ENCODE results near the gene NEDD9. TPM values are rescaled to one million over a fixed set of nuclear protein-coding genes. Genes with fewer than 3 reads are reported as not detected.

NEDD9 gene, protein sequence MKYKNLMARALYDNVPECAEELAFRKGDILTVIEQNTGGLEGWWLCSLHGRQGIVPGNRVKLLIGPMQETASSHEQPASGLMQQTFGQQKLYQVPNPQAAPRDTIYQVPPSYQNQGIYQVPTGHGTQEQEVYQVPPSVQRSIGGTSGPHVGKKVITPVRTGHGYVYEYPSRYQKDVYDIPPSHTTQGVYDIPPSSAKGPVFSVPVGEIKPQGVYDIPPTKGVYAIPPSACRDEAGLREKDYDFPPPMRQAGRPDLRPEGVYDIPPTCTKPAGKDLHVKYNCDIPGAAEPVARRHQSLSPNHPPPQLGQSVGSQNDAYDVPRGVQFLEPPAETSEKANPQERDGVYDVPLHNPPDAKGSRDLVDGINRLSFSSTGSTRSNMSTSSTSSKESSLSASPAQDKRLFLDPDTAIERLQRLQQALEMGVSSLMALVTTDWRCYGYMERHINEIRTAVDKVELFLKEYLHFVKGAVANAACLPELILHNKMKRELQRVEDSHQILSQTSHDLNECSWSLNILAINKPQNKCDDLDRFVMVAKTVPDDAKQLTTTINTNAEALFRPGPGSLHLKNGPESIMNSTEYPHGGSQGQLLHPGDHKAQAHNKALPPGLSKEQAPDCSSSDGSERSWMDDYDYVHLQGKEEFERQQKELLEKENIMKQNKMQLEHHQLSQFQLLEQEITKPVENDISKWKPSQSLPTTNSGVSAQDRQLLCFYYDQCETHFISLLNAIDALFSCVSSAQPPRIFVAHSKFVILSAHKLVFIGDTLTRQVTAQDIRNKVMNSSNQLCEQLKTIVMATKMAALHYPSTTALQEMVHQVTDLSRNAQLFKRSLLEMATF
- total RNA-seq (2012; rRNA removed) (16.5 and 16.7 TPM in 2 replicates), polyA plus RNA-seq (2012; rRNA removed) (7.6 and 8.2 TPM in 2 replicates), Bru-seq, nascent RNA (percentile 65 among the genes with signal in this experiment), BruChase-seq, experiment 1, labeled RNA remaining after a 6-hour chase (percentile 26 among the genes with signal in this experiment), BruChase-seq, experiment 2, labeled RNA remaining after a 2-hour chase (percentile 29 among the genes with signal in this experiment)
- 5.4 and 7.2 TPM in 2 replicates for polyA plus RNA-seq (2012; cell fraction: cytosol; rRNA removed)
- polyA plus RNA-seq (2012; cell fraction: nucleus; rRNA removed; ENCODE audit: low replicate concordance): 9.9 and 17.1 TPM in 2 replicates
- long read RNA-seq, partial matches to known transcripts: 14 of 15 reads
- long read RNA-seq, other reads (novel, unspliced or antisense): 1 of 15 reads

DNA sequence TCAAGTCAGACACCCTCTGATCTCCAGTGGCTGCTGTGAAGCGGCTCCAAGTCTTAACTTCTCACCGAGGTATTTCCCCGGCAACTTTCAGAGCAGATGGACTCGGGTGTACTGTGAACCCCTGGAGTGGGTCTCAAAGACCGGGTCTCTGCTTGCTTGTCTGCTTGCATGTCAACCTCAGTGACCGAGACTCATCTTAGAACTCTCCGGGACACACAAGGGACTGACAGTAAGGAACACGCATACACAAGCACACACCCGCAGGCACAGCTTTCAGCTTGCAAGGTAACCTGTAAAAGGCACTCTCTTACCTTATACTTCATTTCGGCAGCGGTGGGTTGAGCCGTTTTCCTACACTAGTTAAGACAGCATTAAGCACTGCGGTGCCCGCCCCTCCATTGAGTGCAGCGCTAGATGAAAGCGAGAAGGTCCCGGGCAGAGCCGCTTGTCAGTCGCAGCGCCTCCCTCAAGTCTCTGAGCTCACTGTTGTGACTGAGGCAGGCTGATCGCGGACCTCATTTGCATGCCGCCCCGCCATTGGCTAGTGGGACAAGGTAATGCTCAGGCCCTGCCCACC lies at the start of gene NEDD9:
Gene NEDD9, minus strand, starts transcription at position 476 of the 577 bp plus-strand sequence. Its CDS starts 153 bp downstream, at position 323.
- peak within 1 kb of the TSS; percentile 78 for H3K4me2 ChIP-seq (ENCODE audit: low read depth, low read length)
- BruUV-seq (replicated peaks): TSS peak; percentile 53
- H4K5ac ChIP-seq (ENCODE audit: low read depth, low read length): peak within 1 kb of the TSS; percentile 39
- H2BK15ac ChIP-seq (ENCODE audit: low read depth, low read length): peak within 1 kb of the TSS; percentile 83; the same call in 1 of the 3 replicates
- H3K14ac ChIP-seq (replicated peaks; ENCODE audit: low read depth, low read length): peak within 1 kb of the TSS; percentile 84
- H2AFZ ChIP-seq (replicated peaks; ENCODE audit: low read length, poor library complexity): peak within 1 kb of the TSS; percentile 85
- no peaks in the 10 kb centered on the region for H3K36me3 ChIP-seq (ENCODE audit: control insufficient read depth, insufficient read depth, low read length)
- H3K9me1 ChIP-seq (ENCODE audit: insufficient read depth, low read length): peaks cover 4% of the 10 kb centered on the region; the same call in 1 of the 2 replicates
- H3K4me3 ChIP-seq (ENCODE audit: insufficient read depth, low read depth, low read length): peak within 1 kb of the TSS; percentile 71
- H3K27ac ChIP-seq (ENCODE audit: insufficient read depth, low read length): peak within 1 kb of the TSS; percentile 53
- peak; percentile 98 for ATAC-seq (ENCODE audit: low read depth)
- H3K18ac ChIP-seq (ENCODE audit: low read depth, low read length): peak within 1 kb of the TSS; percentile 39
- peaks cover 0 to 16% of the 10 kb centered on the region in 2 experiments; a peak in 2 of 4 replicates for H3K79me1 ChIP-seq (ENCODE audit: low read depth in 1 of 2, low read length in 2 of 2)
- intact Hi-C loops (cut with micrococcal nuclease) (loop anchor here (1.0 to 5.0 kb wide), 6 partner anchors 39 to 264 kb away; no protein-coding TSS in a partner anchor), dilution Hi-C loops (cut with HindIII; ENCODE audit: low sequenced_read_pairs, unreplicated experiment) (no loop called here), in situ Hi-C loops (cut with MboI; ENCODE audit: low sequenced_read_pairs) (loop anchor here (10.0 kb wide), 1 partner anchor 263 kb away; no protein-coding TSS in a partner anchor)
- H3K27me3 ChIP-seq (ENCODE audit: control insufficient read depth, insufficient read depth, low read length): no peaks in the 10 kb centered on the region
- H3K9me3 ChIP-seq (ENCODE audit: control insufficient read depth, insufficient read depth, low read length): no peaks in the 10 kb centered on the region
- H3K9ac ChIP-seq (ENCODE audit: low read depth, low read length): peak within 1 kb of the TSS; percentile 74
- H2BK20ac ChIP-seq (ENCODE audit: low read depth, low read length): peak within 1 kb of the TSS; percentile 57
- ChIA-PET CTCF (interaction anchor here (0.7 to 1.1 kb wide), 2 partner anchors 20 to 264 kb away, joined by 3 read pairs; no protein-coding TSS in a partner anchor), POLR2A (ENCODE audit: unreplicated experiment) (interaction anchor here (0.6 to 1.0 kb wide), 6 partner anchors 9 to 202 kb away, joined by 3 to 4 read pairs (median 3); no protein-coding TSS in a partner anchor)
- H2AK5ac ChIP-seq (ENCODE audit: low read depth, low read length): peak within 1 kb of the TSS; percentile 87; the same call in 1 of the 2 replicates
- peak within 1 kb of the TSS; percentile 86 for H2BK120ac ChIP-seq (ENCODE audit: low read depth, low read length)
- peaks cover 12% of the 10 kb centered on the region for H3K4me1 ChIP-seq (ENCODE audit: control insufficient read depth, insufficient read depth, low read length)
- H4K20me1 ChIP-seq (ENCODE audit: insufficient read depth, low read length): peaks cover 10% of the 10 kb centered on the region; the same call in 1 of the 2 replicates
- H3K23ac ChIP-seq (ENCODE audit: low read depth, low read length): peak within 1 kb of the TSS; percentile 88
- 0% methylated on average over 14 of the region's 24 CpGs; no CpG with 5 or more reads in 1 of the 2 experiments for WGBS, 2 experiments (ENCODE audit: extremely low coverage in 2 of 2, insufficient read length in 1 of 2)
- peak within 1 kb of the TSS; percentile 87 for H3K56ac ChIP-seq (ENCODE audit: extremely low read depth, insufficient read depth, low read length)
- peak within 1 kb of the TSS; percentile 26 to 80; a peak in 3 of 4 replicates for H4K8ac ChIP-seq (ENCODE audit: low read depth in 2 of 2, low read length in 2 of 2)
- peak within 1 kb of the TSS; percentile 48 for H2BK5ac ChIP-seq (ENCODE audit: low read depth, low read length, poor library complexity, severe bottlenecking)
- peak; percentile 97 for DNase-seq
- H3K4ac ChIP-seq (ENCODE audit: low read depth, low read length): peak within 1 kb of the TSS; percentile 68
- H4K91ac ChIP-seq (ENCODE audit: insufficient read depth, low read depth, low read length): peak within 1 kb of the TSS; percentile 35
- peak within 1 kb of the TSS; percentile 73 for H2AK9ac ChIP-seq (replicated peaks; ENCODE audit: low read depth, low read length, poor library complexity)
- TF ChIP-seq RCOR1 (IDR thresholded peaks at IDR 0.05; ENCODE audit: insufficient replicate concordance, low read length) (no peak), MXI1 (IDR thresholded peaks at IDR 0.05; ENCODE audit: borderline replicate concordance, low read depth, low read length) (peak; percentile 72), CHD1 (IDR thresholded peaks at IDR 0.05; ENCODE audit: low read depth, low read length) (no peak), CEBPB (IDR thresholded peaks at IDR 0.05; ENCODE audit: low read depth, low read length) (no peak), POLR2A (IDR thresholded peaks at IDR 0.05; ENCODE audit: low read depth, low read length) (peak; percentile 98), BHLHE40 (IDR thresholded peaks at IDR 0.05; ENCODE audit: low read depth, low read length) (no peak), MAZ (IDR thresholded peaks at IDR 0.05; ENCODE audit: borderline replicate concordance, low read depth, low read length) (0 out of 2 replicates have a peak, but pooled peaks have one; percentile 4)
- TF ChIP-seq, protein P1, sequence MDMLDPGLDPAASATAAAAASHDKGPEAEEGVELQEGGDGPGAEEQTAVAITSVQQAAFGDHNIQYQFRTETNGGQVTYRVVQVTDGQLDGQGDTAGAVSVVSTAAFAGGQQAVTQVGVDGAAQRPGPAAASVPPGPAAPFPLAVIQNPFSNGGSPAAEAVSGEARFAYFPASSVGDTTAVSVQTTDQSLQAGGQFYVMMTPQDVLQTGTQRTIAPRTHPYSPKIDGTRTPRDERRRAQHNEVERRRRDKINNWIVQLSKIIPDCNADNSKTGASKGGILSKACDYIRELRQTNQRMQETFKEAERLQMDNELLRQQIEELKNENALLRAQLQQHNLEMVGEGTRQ (IDR thresholded peaks at IDR 0.05; ENCODE audit: low read depth, low read length): no peak
- TF ChIP-seq, protein P2, sequence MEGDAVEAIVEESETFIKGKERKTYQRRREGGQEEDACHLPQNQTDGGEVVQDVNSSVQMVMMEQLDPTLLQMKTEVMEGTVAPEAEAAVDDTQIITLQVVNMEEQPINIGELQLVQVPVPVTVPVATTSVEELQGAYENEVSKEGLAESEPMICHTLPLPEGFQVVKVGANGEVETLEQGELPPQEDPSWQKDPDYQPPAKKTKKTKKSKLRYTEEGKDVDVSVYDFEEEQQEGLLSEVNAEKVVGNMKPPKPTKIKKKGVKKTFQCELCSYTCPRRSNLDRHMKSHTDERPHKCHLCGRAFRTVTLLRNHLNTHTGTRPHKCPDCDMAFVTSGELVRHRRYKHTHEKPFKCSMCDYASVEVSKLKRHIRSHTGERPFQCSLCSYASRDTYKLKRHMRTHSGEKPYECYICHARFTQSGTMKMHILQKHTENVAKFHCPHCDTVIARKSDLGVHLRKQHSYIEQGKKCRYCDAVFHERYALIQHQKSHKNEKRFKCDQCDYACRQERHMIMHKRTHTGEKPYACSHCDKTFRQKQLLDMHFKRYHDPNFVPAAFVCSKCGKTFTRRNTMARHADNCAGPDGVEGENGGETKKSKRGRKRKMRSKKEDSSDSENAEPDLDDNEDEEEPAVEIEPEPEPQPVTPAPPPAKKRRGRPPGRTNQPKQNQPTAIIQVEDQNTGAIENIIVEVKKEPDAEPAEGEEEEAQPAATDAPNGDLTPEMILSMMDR (conservative IDR thresholded peaks at IDR 0.05; ENCODE audit: low read depth, low read length): no peak

Measured in IMR-90 (cell line).